ENCODE measurements around the gene OPRD1.

DNA sequence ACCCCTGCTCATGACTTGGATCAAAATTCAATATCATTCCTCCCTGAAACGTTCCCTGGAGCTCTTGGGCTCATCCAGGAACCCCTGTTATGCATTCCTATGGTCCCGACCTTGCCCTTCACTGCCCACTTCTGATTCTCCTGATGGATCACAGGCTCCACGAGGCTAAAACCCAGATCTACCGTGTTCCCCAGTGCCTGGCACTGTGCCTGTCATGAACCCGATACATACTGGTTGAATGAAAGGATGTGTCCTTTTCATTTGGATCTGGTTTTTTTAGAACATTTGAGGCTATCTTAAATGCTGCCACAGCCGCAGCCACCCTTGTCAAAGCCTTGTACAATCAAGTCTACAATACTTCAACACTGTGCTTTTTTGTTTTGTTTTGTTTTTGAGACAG is 22.2 kb upstream of the OPRD1 start:
- no peak for TF ChIP-seq POLR2A (IDR thresholded peaks at IDR 0.05)
- TF ChIP-seq, protein P1, sequence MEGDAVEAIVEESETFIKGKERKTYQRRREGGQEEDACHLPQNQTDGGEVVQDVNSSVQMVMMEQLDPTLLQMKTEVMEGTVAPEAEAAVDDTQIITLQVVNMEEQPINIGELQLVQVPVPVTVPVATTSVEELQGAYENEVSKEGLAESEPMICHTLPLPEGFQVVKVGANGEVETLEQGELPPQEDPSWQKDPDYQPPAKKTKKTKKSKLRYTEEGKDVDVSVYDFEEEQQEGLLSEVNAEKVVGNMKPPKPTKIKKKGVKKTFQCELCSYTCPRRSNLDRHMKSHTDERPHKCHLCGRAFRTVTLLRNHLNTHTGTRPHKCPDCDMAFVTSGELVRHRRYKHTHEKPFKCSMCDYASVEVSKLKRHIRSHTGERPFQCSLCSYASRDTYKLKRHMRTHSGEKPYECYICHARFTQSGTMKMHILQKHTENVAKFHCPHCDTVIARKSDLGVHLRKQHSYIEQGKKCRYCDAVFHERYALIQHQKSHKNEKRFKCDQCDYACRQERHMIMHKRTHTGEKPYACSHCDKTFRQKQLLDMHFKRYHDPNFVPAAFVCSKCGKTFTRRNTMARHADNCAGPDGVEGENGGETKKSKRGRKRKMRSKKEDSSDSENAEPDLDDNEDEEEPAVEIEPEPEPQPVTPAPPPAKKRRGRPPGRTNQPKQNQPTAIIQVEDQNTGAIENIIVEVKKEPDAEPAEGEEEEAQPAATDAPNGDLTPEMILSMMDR (IDR thresholded peaks at IDR 0.05), result no peak
- no peak for TF ChIP-seq POLR2AphosphoS5 (IDR thresholded peaks at IDR 0.05)
- no peak for TF ChIP-seq EP300 (IDR thresholded peaks at IDR 0.05)

Measured in stomach (tissue), 4 donors.